ENCODE measurements around the gene THSD7B.

DNA sequence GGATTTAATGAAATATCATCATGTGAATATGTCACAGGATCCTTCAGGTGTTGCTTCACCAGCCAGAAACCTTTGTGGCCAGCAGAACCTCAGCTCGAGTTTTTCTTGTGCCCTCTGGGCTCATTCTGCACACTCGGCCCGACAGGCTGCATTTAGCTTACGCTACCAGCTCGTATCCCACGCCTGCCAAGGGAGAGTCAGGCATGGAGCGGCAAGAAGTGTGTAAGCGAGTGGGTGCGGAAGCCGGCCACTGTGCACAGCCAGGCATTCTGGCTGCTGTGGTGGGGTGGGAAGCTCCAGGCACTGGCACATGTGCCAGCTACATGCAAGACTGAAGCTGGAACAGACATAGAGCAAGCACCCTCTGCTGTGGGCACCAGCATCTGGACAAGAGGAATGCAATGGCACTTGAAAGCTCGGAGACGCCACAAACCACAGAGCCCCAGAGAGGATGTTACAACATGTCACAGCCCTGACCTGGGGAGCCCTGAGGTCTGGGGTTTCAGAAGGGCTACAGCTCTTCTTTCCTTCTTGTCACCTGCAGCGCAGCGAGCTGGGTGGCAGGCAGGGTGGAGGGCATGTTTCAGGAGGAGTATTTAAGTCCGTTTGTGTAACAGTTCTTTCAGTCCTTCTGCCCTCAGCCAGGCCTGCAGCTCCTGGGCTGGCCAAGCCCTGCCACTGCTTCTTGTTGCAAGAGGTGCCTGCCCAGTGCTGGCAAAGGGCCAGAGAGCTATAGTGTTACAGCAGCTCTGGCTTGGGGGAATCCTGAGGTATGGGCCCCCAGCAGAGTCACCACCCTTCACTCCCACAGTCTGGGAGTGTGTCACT, 941.7 kb downstream of the THSD7B start:
- TF ChIP-seq, protein P1, sequence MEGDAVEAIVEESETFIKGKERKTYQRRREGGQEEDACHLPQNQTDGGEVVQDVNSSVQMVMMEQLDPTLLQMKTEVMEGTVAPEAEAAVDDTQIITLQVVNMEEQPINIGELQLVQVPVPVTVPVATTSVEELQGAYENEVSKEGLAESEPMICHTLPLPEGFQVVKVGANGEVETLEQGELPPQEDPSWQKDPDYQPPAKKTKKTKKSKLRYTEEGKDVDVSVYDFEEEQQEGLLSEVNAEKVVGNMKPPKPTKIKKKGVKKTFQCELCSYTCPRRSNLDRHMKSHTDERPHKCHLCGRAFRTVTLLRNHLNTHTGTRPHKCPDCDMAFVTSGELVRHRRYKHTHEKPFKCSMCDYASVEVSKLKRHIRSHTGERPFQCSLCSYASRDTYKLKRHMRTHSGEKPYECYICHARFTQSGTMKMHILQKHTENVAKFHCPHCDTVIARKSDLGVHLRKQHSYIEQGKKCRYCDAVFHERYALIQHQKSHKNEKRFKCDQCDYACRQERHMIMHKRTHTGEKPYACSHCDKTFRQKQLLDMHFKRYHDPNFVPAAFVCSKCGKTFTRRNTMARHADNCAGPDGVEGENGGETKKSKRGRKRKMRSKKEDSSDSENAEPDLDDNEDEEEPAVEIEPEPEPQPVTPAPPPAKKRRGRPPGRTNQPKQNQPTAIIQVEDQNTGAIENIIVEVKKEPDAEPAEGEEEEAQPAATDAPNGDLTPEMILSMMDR (IDR thresholded peaks at IDR 0.05; ENCODE audit: low read length), result no peak
- no peak for TF ChIP-seq EZH2 (IDR thresholded peaks at IDR 0.05; ENCODE audit: borderline replicate concordance, low read length)
